HEK293 (cell line): ENCODE measurements around the gene KAT2B.

Experiments used
- ZBTB11 ChIP-seq: fragments of 450-650 bp; formaldehyde crosslinking; conservative IDR thresholded peaks from 2 replicates; pipeline ENCODE4 v1.5.1; 2016; ENCODE audit warnings: low read depth, missing biosample characterization, missing genetic modification characterization
- ZBTB7A ChIP-seq: fragments of 450-650 bp; formaldehyde crosslinking; IDR thresholded peaks from 2 replicates; pipeline ENCODE4 v1.5.1; 2016; ENCODE audit warnings: low read depth, missing biosample characterization, missing genetic modification characterization
- ZNF148 ChIP-seq: fragments of 450-650 bp; formaldehyde crosslinking; IDR thresholded peaks from 2 replicates; pipeline ENCODE4 v1.5.0; 2017; ENCODE audit warnings: missing biosample characterization, missing genetic modification characterization, borderline replicate concordance
- ZNF184 ChIP-seq: fragments of 450-650 bp; IDR thresholded peaks from 2 replicates; pipeline ENCODE4 v1.5.1; 2018; ENCODE audit warnings: missing biosample characterization, mild to moderate bottlenecking, missing genetic modification characterization
- ZNF335 ChIP-seq: fragments of 450-650 bp; formaldehyde crosslinking; conservative IDR thresholded peaks from 2 replicates; pipeline ENCODE4 v1.5.1; 2016; ENCODE audit warnings: missing biosample characterization, missing genetic modification characterization
- ZNF488 ChIP-seq: fragments of 450-650 bp; formaldehyde crosslinking; IDR thresholded peaks from 2 replicates; pipeline ENCODE4 v1.5.1; 2016; ENCODE audit warnings: missing biosample characterization, missing genetic modification characterization
- ZNF626 ChIP-seq: fragments of 450-650 bp; sonication (Bioruptor Pico); formaldehyde crosslinking; IDR thresholded peaks from 2 replicates; pipeline ENCODE4 v1.5.1; 2018; ENCODE audit warnings: missing biosample characterization, missing genetic modification characterization, inconsistent platforms
- ZNF830 ChIP-seq: fragments of 450-650 bp; IDR thresholded peaks from 2 replicates; pipeline ENCODE4 v1.5.0; 2018; ENCODE audit warnings: missing biosample characterization, missing genetic modification characterization, low read depth, mild to moderate bottlenecking, moderate library complexity
- TF ChIP-seq, protein P1 (sequence below): fragments of 450-650 bp; formaldehyde crosslinking; IDR thresholded peaks from 2 replicates; pipeline ENCODE4 v1.5.1; 2016; ENCODE audit warnings: missing biosample characterization, missing genetic modification characterization
- TF ChIP-seq, protein P2 (sequence below): fragments of 450-650 bp; formaldehyde crosslinking; IDR thresholded peaks from 2 replicates; pipeline ENCODE4 v1.5.1; 2016; ENCODE audit warnings: missing biosample characterization, missing genetic modification characterization

- TF ChIP-seq ZNF148 (tag by site-specific recombination): no peak
- TF ChIP-seq, protein P1, sequence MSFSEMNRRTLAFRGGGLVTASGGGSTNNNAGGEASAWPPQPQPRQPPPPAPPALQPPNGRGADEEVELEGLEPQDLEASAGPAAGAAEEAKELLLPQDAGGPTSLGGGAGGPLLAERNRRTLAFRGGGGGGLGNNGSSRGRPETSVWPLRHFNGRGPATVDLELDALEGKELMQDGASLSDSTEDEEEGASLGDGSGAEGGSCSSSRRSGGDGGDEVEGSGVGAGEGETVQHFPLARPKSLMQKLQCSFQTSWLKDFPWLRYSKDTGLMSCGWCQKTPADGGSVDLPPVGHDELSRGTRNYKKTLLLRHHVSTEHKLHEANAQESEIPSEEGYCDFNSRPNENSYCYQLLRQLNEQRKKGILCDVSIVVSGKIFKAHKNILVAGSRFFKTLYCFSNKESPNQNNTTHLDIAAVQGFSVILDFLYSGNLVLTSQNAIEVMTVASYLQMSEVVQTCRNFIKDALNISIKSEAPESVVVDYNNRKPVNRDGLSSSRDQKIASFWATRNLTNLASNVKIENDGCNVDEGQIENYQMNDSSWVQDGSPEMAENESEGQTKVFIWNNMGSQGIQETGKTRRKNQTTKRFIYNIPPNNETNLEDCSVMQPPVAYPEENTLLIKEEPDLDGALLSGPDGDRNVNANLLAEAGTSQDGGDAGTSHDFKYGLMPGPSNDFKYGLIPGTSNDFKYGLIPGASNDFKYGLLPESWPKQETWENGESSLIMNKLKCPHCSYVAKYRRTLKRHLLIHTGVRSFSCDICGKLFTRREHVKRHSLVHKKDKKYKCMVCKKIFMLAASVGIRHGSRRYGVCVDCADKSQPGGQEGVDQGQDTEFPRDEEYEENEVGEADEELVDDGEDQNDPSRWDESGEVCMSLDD: no peak
- TF ChIP-seq ZNF335 (tag by site-specific recombination): no peak
- TF ChIP-seq ZBTB7A: no peak
- TF ChIP-seq ZNF184 (tag by site-specific recombination): no peak
- TF ChIP-seq ZNF626 (tag by site-specific recombination): no peak
- TF ChIP-seq ZNF488: no peak
- TF ChIP-seq, protein P2, sequence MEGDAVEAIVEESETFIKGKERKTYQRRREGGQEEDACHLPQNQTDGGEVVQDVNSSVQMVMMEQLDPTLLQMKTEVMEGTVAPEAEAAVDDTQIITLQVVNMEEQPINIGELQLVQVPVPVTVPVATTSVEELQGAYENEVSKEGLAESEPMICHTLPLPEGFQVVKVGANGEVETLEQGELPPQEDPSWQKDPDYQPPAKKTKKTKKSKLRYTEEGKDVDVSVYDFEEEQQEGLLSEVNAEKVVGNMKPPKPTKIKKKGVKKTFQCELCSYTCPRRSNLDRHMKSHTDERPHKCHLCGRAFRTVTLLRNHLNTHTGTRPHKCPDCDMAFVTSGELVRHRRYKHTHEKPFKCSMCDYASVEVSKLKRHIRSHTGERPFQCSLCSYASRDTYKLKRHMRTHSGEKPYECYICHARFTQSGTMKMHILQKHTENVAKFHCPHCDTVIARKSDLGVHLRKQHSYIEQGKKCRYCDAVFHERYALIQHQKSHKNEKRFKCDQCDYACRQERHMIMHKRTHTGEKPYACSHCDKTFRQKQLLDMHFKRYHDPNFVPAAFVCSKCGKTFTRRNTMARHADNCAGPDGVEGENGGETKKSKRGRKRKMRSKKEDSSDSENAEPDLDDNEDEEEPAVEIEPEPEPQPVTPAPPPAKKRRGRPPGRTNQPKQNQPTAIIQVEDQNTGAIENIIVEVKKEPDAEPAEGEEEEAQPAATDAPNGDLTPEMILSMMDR: no peak
- no peak for TF ChIP-seq ZBTB11 (tag by site-specific recombination)
- TF ChIP-seq ZNF830 (tag by site-specific recombination): no peak
Observed at GRCh38 chr3:20194793-20195460, 154.7 kb downstream of the KAT2B start.
